AG10803 (cell line): ENCODE results near the gene KCNB1.
A peak's percentile ranks its signal among the peaks of the same experiment; 100 is the strongest.

Experiments
- DNase-seq: peaks from one replicate; pipeline ENCODE4 v3.0.0; 2010; ENCODE audit warnings: low read depth
- H3K4me3 ChIP-seq: 2 replicates; pipeline ENCODE4 v1.5.1; 2011; ENCODE audit warnings: mild to moderate bottlenecking, low read length, control low read depth
- TF ChIP-seq, protein P1 (sequence below): conservative IDR thresholded peaks from 2 replicates; pipeline ENCODE4 v1.5.1; 2011; ENCODE audit warnings: mild to moderate bottlenecking, low read length, control low read depth, inconsistent platforms

The KCNB1 gene

GRCh38 chr20:49343246-49343645, 139.2 kb downstream of the KCNB1 start:
- H3K4me3 ChIP-seq: no peak overlapping the region
- DNase-seq: no peak
- TF ChIP-seq, protein P1, sequence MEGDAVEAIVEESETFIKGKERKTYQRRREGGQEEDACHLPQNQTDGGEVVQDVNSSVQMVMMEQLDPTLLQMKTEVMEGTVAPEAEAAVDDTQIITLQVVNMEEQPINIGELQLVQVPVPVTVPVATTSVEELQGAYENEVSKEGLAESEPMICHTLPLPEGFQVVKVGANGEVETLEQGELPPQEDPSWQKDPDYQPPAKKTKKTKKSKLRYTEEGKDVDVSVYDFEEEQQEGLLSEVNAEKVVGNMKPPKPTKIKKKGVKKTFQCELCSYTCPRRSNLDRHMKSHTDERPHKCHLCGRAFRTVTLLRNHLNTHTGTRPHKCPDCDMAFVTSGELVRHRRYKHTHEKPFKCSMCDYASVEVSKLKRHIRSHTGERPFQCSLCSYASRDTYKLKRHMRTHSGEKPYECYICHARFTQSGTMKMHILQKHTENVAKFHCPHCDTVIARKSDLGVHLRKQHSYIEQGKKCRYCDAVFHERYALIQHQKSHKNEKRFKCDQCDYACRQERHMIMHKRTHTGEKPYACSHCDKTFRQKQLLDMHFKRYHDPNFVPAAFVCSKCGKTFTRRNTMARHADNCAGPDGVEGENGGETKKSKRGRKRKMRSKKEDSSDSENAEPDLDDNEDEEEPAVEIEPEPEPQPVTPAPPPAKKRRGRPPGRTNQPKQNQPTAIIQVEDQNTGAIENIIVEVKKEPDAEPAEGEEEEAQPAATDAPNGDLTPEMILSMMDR: no peak

DNA sequence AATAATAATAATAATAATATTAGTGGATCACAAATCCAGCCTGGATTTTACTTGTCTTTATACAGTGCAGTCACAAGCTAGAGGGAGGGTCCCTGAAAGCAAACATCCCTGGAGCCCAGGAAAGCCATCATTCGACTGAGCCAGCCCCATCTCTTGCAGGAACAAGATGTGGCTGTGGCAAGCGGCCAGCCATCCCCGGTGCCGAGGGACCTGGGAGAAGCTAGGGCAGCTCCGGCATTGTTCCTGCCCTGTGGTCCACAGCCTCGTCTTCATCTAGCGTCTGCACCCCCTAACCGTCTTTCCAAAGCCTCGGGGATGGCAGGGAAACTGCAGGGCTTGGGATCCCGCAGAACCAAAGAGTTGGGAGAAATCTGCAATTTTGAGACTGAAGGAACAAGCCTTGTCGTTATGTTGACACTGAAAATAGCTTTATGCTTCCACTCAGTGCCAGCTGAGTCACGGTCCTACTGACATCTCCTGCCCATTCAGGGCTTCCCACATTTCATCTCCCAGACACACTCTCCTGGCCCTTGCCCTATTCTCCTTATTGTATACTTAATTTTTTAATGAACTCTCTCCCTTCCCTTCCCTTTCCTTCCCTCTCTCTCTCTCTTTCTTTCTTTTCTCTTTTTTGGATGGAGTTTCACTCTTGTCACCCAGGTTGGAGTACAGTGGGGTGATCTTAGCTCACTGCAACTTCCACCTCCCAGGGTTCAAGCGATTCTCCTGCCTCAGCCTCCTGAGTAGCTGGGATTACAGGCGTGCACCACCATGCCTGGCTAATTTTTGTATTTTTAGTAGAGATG, 142.1 kb downstream of the KCNB1 start:
- peak; percentile 32 for DNase-seq
- H3K4me3 ChIP-seq: peak overlapping the region; percentile 30
- TF ChIP-seq, protein P1: no peak

GRCh38 chr20:49339123-49339522, 143.3 kb downstream of the KCNB1 start:
- DNase-seq: no peak
- H3K4me3 ChIP-seq: no peak overlapping the region
- TF ChIP-seq, protein P1: no peak

DNA sequence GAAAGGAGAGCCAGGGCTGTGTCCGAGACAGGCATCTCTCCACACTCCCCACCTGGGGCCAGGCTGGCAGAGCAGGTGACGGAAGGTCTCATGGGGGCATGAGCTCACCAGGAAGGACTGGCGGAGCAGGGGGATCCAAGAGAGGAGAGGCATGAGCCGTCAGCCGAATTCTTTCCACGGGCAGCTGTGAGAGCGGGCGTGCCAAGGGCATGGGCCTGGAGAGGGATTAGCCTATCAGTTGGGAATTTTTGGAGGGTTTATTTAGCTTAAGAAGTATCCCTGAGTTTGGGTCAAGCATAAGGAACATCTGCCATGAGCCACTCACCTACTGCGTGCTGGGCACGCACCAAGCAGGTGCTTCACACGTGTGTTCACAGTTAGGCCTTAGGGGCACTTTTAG, 144.4 kb downstream of the KCNB1 start:
- no peak for DNase-seq
- TF ChIP-seq, protein P1: no peak
- H3K4me3 ChIP-seq: no peak overlapping the region

GRCh38 chr20:49337357-49337756, 145.1 kb downstream of the KCNB1 start:
- TF ChIP-seq, protein P1: no peak
- DNase-seq: no peak
- H3K4me3 ChIP-seq: no peak overlapping the region

GRCh38 chr20:49336786-49337185, 145.7 kb downstream of the KCNB1 start:
- no peak for DNase-seq
- TF ChIP-seq, protein P1: no peak

DNA sequence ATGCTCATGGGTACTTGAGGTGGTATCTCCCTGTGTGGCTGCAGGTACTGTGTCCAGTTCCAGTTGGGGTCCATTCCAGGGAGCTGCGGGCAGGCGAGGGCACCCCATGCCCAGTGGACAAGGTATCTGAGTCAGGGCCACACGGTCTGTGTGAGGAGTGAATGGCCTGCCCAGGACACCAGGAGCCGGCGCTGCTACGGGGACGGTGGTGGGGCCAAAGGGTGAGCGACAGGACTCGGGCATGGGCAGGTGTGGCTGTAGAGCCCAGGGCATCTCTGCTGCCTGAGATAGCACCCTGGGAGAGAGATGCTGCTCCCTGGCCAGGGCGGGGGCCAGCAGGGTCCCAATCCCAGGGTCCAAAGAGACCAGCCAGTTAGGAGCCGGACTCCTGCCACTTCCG, 147.0 kb downstream of the KCNB1 start:
- TF ChIP-seq, protein P1: no peak
- no peak for DNase-seq
- H3K4me3 ChIP-seq: no peak overlapping the region

More at GRCh38 chr20:49336786-49337185, 145.7 kb downstream of the KCNB1 start:
- H3K4me3 ChIP-seq: no peak overlapping the region
